H54 (cell line): ENCODE measurements around the gene C1orf185.
"Not testable (repeated sequence)": the region's sequence is repeated elsewhere in the genome, so short reads cannot be mapped to it uniquely, and the experiment has no call there.

Experiments
- DNase-seq: peaks from one replicate; pipeline ENCODE4 v3.0.0; 2011; ENCODE audit warnings: low spot score, mixed read lengths; ENCODE audit not compliant: insufficient read length
- FAIRE-seq: peaks from 3 replicates; lab custom pipeline; 2011; peaks lifted over from hg19 to GRCh38; lab: Jason Lieb, UNC
- POLR2A ChIP-seq: IDR thresholded peaks from 2 replicates; pipeline ENCODE4 v1.6.1; 2011; ENCODE audit warnings: low read depth, mild to moderate bottlenecking, low read length

Gene C1orf185

DNA sequence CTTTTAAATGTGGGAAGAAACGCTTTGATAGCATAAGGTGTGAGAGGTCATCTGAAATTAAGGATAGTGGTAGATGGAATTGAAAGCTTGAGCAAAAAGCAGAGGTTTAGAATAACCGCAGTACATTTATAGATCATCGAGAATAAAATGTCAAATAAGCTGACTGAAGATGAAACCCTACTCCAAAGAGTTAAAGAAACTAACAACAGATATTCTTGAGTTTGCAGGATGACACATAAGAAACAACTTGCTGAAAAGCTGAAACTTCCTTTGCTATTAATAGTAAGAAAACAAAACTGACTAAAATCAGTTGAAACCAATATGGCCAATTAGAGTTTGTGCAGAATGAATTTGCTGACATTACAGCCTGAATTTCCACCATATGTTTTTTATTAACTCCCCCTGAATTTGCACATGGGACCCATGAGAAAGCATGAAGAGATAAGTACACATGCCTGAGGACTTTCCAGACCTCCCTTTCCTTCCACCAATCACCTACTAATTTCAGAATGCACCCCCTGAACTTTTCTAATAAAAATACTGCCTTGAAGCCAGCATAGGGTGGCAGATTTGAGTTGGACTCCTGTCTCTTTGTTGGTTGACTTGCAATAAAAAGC lies 1.7 kb upstream of the C1orf185 start:
- FAIRE-seq = peak; percentile 11
- no peak for TF ChIP-seq POLR2A
- no peak for DNase-seq

DNA sequence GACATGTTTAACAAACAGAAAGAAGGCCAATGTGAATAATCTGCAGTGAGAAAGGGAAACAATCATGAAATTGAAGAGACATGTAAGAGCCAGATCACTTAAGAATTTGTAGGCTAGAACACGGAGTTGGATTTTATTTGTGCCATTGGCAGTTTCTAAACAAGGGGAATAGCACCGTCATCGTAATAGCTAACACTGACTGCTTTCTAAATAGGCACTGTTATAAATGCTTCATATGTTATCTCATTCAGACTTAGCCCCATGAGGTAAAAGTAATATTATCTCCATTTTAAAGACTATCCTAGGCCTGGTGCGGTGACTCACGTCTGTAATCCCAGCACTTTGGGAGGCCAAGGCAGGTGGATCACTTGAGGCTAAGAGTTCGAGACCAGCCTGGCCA lies 12.1 kb downstream of the C1orf185 start:
- FAIRE-seq (no peak), DNase-seq (no peak)
- TF ChIP-seq POLR2A = no peak

DNA sequence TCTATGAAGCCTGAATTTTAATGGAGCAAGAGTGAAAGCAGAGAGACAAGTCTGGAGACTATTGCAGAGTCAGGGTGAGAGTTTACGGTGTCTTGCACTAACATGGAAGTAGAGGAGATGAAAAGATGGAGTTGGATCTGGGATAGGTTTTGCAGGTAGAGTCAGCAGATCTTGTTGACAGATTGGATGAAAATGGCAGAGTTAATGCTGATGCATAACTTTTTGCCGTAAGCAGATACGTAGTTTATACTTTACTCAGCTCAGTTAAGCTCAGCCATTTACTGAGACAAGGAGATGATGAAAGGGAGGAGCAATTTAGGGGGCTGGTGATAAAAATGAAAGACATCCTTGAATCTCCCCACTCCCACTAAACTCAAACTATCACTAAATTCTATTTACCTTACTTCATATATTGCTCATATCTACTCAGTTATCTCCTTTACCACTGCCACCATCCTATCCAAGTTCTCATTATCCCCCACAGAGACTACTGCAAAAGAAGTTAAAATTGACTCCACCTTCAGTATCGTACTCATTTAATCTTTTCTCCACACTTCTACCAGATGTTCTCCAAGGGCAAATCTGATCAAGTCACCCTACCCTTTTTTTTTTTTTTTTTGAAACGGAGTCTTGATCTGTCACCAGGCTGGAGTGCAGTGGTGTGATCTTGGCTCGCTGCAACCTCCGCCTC lies 13.8 kb downstream of the C1orf185 start:
- DNase-seq (no peak), FAIRE-seq (no peak)
- TF ChIP-seq POLR2A = no peak

DNA sequence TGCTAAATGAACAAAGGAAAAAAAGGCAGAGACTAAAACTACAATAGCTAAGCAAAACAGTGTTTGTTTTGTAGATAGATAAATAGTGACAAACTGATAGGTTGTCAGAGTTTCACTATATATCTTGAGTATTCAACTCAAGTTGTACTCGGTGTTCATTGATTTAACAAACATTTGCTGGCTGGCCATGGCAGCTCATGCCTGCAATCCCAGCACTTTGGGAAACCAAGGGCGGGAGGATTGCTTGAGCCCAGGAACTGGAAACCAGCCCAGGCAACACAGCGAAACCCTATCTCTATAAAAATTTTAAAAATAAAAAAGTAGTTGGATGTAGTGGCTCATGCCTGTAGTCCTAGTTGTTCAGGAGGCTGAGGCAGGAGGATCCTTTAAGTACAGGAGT lies 17.3 kb downstream of the C1orf185 start:
- DNase-seq (no peak), FAIRE-seq (no peak)
- no peak for TF ChIP-seq POLR2A

DNA sequence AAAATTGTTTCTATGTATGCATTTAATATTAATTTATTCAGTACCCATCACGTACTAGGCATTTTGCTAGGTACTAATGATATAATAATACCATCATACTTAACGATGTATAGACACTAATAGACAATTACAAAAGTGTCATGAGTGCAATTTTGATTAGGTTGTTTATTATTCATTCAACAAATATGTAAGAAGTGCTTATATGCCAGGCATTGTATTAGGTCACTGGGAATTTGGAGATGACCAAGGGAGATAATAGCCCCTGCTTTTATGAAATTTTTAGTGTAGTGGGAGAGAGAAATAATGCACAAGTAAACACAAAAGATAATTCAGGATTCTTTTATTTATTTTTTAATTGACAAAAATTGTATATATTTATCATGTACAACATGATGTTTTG lies 18.6 kb downstream of the C1orf185 start:
- DNase-seq (no peak), FAIRE-seq (no peak)
- TF ChIP-seq POLR2A = no peak

DNA sequence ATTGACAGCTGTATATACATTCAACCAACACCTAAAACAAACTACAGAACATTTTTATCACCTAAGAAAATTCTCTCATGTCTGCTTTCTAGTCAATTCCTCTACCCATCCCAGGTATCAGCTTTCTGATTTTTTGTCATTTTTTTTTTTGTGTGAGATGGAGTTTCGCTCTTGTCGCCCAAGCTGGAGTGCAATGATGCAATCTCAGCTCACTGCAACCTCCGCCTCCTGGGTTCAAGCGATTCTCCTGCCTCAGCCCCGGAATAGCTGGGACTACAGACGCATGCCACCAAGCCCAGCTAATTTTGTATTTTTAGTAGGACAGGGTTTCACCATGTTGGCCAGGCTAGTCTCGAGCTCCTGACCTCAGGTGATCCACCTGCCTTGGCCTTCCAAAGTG lies 25.1 kb downstream of the C1orf185 start:
- FAIRE-seq, DNase-seq: not testable (repeated sequence)

DNA sequence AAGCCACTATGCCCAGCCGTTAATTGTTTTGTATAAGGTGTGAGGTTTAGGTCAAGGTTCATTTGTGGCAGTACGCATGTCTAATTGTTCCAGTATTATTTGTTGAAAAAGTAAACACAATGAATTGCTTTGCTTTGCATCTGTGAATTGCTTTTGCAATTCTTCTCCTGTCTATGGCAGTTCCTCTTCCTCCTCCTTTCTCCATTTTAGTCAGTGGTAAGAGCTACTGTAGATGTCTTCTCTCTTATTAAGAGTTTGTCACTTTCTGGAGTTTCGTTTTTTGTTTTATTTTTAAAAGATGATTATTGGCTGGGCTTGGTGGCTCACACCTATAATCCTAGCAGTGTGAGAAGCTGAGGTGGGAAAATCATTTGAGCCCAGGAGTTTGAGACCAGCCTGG lies 29.2 kb downstream of the C1orf185 start:
- no peak for DNase-seq
- no peak for FAIRE-seq
- TF ChIP-seq POLR2A = no peak

DNA sequence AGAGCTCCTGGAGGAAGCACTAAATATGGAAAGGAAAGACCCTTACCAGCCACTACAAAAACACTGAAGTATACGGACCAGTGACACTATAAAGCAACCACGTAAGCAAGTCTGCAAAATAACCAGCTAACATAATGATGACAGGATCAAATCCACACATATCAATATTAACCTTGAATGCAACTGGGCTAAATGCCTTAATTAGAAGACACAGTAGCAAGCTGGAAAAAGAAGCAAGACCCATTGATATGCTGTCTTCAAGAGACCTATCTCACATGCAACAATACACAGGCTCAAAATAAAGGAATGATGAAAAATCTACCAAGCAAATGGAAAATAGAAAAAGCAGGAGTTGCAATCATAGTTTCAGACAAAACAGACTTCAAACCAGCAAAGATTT lies 31.0 kb downstream of the C1orf185 start:
- TF ChIP-seq POLR2A = no peak
- FAIRE-seq = no peak
- DNase-seq = no peak

DNA sequence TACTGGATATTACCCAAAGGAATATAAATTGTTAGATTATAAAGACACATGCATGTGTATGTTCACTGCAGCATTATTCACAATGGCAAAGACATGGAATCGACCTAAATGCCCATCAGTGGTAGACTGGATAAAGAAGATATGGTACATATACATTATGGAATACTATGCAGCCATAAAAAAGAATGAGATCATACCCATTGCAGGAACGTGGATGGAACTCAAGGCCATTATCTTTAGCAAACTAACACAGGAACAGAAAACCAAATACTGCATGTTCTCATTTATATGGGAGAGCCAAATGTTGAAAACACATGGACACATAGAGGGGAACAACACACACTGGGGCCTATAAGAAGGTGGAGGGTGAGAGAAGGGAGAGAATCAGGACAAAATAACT lies 35.7 kb downstream of the C1orf185 start:
- FAIRE-seq, DNase-seq: not testable (repeated sequence)

DNA sequence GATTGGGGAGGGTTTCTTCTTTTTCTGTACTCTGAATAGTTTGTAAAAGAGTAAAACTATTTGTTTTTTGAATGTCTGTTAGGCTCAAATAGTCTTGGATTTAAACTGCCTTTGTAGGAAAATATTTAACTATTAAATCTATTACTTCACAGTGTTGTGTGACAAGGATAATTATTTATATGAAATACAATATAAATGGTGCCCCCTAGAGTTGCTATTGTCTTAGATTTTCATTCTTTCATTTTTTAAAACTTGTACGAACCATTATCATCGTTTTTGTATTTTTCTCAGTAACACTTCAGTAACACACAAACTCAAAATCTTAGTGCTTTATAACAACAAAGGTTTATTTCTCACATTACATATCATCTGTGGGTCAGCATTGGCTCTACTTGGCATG lies 37.4 kb downstream of the C1orf185 start:
- no peak for FAIRE-seq

DNA sequence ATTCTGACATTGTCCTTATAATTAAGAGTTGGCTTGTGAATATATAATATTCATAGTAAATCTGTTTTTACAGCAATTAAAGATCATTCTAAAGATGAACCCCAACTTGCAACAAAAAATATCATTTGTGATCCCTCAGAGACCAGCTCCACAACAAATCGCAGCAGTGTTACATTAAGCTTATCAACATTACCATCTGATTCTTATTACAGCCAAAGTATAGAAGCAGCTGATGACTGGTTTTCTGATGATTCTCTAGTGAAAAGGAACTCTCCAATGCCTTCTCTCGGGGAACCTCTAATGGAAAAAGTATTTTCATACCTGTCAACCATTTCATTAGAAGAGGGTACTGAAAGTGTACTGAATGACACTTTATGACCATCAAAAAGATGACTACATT lies 45.4 kb downstream of the C1orf185 start:
- DNase-seq = no peak
- peak; percentile 15 for FAIRE-seq
- no peak for TF ChIP-seq POLR2A

More for the DNA sequence above, 37.4 kb downstream of the C1orf185 start:
- DNase-seq = no peak
- TF ChIP-seq POLR2A = no peak

DNA sequence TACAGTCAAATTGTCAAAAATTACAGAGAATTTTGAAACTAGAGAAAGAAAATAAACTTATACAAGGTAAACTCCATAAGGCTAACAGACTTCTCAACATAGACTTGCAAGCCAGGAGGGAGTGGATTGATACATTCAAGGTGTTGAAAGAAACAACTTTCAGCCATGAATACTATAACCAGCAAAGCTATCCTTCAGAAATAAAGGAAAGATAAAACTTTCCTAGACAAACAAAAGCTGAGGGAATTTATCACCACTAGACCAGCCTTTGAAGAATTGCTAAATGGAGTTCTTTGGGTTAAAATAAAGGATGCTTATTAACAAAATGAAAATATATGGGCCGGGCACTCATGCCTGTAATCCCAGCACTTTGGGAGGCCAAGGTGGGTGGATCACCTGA lies 52.7 kb downstream of the C1orf185 start:
- TF ChIP-seq POLR2A = no peak
- DNase-seq (no peak), FAIRE-seq (no peak)

DNA sequence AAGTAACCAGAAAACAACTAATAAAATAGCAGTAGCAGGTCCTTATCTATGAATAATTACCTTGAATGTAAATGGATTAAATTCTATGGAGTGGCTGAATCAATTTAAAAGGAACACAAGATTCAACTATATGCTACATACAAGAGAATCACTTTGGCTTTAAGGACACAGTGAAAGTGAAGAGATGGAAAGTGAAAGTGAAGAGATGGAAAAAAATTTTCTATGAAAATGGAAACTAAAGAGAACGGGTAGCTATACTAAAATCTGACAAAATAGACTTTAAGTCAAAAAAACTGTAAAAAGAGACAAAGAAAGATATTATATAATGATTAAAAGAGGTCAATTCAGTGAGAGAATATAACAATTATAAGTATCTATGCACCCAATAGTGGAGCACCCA lies 54.7 kb downstream of the C1orf185 start:
- no peak for DNase-seq
- no peak for FAIRE-seq
- TF ChIP-seq POLR2A = no peak

DNA sequence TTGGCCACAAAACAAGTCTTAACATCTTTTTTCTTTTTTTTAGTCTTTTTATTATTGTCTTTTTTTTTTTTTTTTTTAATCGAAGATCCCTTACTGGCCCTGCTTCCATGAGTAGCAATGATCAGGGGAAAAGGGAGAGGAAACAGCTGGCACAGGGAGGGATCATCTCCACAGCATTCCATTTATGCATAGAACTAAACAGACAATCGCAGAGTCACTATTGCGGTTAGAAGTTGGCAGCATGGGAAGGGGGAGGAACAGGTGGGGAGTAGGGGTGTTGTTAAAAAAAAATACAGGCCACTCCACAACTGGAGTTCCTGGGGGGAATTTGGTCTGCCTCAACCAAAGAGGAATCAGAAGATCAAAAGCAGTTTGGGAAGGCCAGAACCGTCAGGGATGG lies 55.4 kb downstream of the C1orf185 start:
- TF ChIP-seq POLR2A = no peak
- FAIRE-seq (no peak), DNase-seq (no peak)

DNA sequence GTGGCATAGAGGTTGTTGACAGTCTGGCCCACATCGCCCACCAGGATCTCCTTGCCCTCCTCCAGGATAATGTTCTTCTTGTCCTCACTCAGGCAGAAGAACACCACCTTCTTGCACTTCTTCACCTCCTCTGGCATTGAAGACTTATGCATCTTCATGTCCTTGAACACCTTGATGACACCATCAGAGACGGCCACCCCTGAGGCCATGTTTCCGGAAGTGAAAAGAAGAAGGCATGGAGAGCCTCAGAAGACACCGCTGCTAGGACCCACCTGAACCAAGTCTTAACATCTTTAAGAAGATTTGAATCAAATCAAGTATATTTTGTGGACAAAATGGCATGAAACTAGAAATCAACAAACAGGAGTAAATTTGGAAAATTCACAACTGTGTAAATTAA lies 56.2 kb downstream of the C1orf185 start:
- FAIRE-seq (no peak), DNase-seq (no peak)
- no peak for TF ChIP-seq POLR2A

DNA sequence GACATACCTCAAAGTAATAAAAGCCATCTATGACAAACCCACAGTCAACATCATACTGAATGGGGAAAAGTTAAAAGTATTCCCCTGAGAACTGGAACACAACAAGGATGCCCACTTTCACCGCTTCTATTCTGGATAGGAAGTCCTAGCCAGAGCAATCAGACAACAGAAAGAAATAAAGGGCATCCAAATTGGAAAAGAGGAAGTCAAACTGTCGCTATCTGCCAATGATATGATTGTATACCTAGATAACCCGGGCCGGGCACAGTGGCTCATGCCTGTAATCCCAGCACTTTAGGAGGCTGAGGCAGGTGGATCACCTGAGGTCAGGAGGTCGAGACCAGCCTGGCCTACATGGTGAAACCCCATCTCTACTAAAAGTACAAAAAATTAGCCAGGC lies 60.5 kb downstream of the C1orf185 start:
- not testable (repeated sequence) for FAIRE-seq, DNase-seq
